ENCODE data around the gene SLC17A7.
A peak's percentile ranks its signal among the peaks of the same experiment; 100 is the strongest.

Gene SLC17A7

GRCh38 chr19:49443366-49444099 is 2.2 kb upstream of the SLC17A7 start:
- peak; percentile 84 for DNase-seq

- DNase-seq: no peak
Observed at GRCh38 chr19:49442771-49443365, 1.5 kb upstream of the SLC17A7 start.

- no peak for DNase-seq
Observed at GRCh38 chr19:49442354-49442753, 1.0 kb upstream of the SLC17A7 start.

GRCh38 chr19:49441960-49442350 is 628 bp upstream of the SLC17A7 start:
- DNase-seq: no peak

- DNase-seq: no peak
Observed at GRCh38 chr19:49440439-49441209, 703 bp downstream of the SLC17A7 start.

- DNase-seq: no peak
Observed at GRCh38 chr19:49439836-49440235, 1.5 kb downstream of the SLC17A7 start.

- no peak for DNase-seq
Observed at GRCh38 chr19:49438261-49438660, 3.1 kb downstream of the SLC17A7 start.

- no peak for DNase-seq
Observed at GRCh38 chr19:49437231-49437630, 4.1 kb downstream of the SLC17A7 start.

- no peak for DNase-seq
Observed at GRCh38 chr19:49436381-49437017, 4.8 kb downstream of the SLC17A7 start.

GRCh38 chr19:49435670-49436069 is 5.7 kb downstream of the SLC17A7 start:
- DNase-seq: no peak

GRCh38 chr19:49434907-49435583 is 6.3 kb downstream of the SLC17A7 start:
- no peak for DNase-seq

GRCh38 chr19:49433240-49433901 is 8.0 kb downstream of the SLC17A7 start:
- no peak for DNase-seq

- DNase-seq: no peak
Observed at GRCh38 chr19:49432141-49433073, 8.9 kb downstream of the SLC17A7 start.

- DNase-seq: no peak
Observed at GRCh38 chr19:49431330-49431749, 10.0 kb downstream of the SLC17A7 start.

GRCh38 chr19:49430678-49431329 is 10.5 kb downstream of the SLC17A7 start:
- DNase-seq: no peak

- no peak for DNase-seq
Observed at GRCh38 chr19:49430172-49430677, 11.1 kb downstream of the SLC17A7 start.

- DNase-seq: no peak
Observed at GRCh38 chr19:49428547-49429451, 12.5 kb downstream of the SLC17A7 start.

- DNase-seq: no peak
Observed at GRCh38 chr19:49427855-49428546, 13.3 kb downstream of the SLC17A7 start.

- DNase-seq: no peak
Observed at GRCh38 chr19:49427339-49427738, 14.0 kb downstream of the SLC17A7 start.

All from NCI-H2081 treated with DMSO at 0.1 percent for 48 hours (cell line).